ENCODE results near the gene IFNLR1. TPM values are rescaled to one million over a fixed set of nuclear protein-coding genes. Genes with fewer than 3 reads are reported as not detected.

Gene IFNLR1
- total RNA-seq, 6 experiments from 2014 or later: 3.4 to 8.3 (median 4.0) TPM

DNA sequence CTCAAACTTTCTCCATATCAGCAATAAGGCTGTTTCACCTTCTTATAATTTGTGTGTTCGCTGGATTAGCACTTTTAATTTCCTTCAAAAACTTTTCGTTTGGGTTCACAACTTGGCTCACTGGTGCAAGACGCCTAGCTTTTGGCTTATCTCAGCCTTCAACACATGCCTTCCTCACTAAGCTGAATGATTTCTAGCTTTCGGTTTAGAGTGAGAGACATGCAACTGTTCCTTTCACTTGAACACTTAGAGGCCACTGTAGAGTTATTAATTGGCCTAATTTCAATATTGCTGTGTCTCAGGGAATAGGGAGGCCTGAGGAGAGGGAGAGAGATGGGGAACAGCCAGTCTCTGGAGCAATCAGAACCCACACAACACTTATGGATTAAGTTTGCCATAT lies 41.2 kb upstream of the IFNLR1 start:
- Histone ChIP-seq H3K27me3 (no peaks in the 10 kb centered on the region), H3K4me3 (no peak overlapping the region), H3K9me3 (no peaks in the 10 kb centered on the region), H3K36me3 (no peaks in the 10 kb centered on the region), H3K27ac (no peak overlapping the region), H3K4me1 (no peaks in the 10 kb centered on the region)
- ATAC-seq (no peak), DNase-seq (no peak)
- TF ChIP-seq POLR2A (IDR thresholded peaks at IDR 0.05): no peak
- TF ChIP-seq, protein P1, sequence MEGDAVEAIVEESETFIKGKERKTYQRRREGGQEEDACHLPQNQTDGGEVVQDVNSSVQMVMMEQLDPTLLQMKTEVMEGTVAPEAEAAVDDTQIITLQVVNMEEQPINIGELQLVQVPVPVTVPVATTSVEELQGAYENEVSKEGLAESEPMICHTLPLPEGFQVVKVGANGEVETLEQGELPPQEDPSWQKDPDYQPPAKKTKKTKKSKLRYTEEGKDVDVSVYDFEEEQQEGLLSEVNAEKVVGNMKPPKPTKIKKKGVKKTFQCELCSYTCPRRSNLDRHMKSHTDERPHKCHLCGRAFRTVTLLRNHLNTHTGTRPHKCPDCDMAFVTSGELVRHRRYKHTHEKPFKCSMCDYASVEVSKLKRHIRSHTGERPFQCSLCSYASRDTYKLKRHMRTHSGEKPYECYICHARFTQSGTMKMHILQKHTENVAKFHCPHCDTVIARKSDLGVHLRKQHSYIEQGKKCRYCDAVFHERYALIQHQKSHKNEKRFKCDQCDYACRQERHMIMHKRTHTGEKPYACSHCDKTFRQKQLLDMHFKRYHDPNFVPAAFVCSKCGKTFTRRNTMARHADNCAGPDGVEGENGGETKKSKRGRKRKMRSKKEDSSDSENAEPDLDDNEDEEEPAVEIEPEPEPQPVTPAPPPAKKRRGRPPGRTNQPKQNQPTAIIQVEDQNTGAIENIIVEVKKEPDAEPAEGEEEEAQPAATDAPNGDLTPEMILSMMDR (IDR thresholded peaks at IDR 0.05): no peak
- intact Hi-C loops (cut with DNase I): no loop called here
- 78% methylated on average over 4 of the region's 4 CpGs for WGBS (ENCODE audit: insufficient coverage, low coverage, low lambda C conversion rate, missing lambda C conversion rate)

DNA sequence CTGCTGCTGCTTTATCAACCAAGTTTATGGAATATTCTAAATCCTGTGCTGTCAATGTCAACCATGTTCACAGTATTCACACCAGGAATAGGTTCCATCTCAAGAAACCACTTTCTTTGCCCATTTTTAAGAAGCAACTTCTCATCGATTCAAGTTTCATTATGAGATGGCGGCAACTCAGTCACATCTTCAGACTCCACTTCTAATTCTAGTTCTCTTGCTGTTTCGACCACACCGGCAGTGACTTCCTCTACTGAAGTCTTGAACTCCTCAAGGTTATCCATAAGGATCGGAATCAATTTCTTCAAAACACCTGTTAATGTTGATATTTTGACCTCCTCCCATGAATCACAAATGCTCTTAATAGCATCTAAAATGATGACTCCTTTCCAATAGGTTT lies 39.7 kb upstream of the IFNLR1 start:
- Histone ChIP-seq H3K27ac (no peak overlapping the region), H3K36me3 (no peaks in the 10 kb centered on the region), H3K27me3 (no peaks in the 10 kb centered on the region), H3K4me1 (no peaks in the 10 kb centered on the region), H3K4me3 (no peak overlapping the region), H3K9me3 (no peaks in the 10 kb centered on the region)
- intact Hi-C loops (cut with DNase I): no loop called here
- WGBS (ENCODE audit: insufficient coverage, low coverage, low lambda C conversion rate, missing lambda C conversion rate): 85% methylated on average over 5 of the region's 5 CpGs
- DNase-seq (no peak), ATAC-seq (no peak)
- TF ChIP-seq, protein P1 (IDR thresholded peaks at IDR 0.05): no peak
- no peak for TF ChIP-seq POLR2A (IDR thresholded peaks at IDR 0.05)

DNA sequence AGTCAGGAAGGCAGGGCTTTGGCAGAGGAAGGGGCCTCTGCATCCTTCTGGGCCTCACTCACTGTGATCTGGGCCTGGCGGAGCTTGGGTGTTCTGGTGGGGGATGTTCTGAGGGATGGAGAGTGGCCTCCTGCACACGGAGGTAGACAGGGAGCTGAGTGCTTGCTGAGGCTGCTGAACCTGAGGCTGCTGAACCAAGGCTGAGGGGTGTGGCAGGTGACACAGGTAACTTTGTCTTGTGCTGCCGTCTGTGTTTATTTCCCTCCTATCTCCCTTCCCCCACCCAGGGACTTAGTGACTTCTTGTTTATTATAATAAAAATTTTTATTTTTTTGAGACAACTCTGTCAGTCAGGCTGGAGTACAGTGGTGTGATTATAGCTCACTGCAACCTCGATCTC lies 37.7 kb upstream of the IFNLR1 start:
- Histone ChIP-seq H3K4me1 (no peaks in the 10 kb centered on the region), H3K9me3 (no peaks in the 10 kb centered on the region), H3K27me3 (no peaks in the 10 kb centered on the region), H3K4me3 (no peak overlapping the region), H3K36me3 (no peaks in the 10 kb centered on the region), H3K27ac (no peak overlapping the region)
- TF ChIP-seq, protein P1 (IDR thresholded peaks at IDR 0.05): no peak
- no peak for TF ChIP-seq POLR2A (IDR thresholded peaks at IDR 0.05)
- WGBS (ENCODE audit: insufficient coverage, low coverage, low lambda C conversion rate, missing lambda C conversion rate): 71% methylated on average over 1 of the region's 4 CpGs
- DNase-seq (no peak), ATAC-seq (no peak)
- intact Hi-C loops (cut with DNase I): no loop called here

DNA sequence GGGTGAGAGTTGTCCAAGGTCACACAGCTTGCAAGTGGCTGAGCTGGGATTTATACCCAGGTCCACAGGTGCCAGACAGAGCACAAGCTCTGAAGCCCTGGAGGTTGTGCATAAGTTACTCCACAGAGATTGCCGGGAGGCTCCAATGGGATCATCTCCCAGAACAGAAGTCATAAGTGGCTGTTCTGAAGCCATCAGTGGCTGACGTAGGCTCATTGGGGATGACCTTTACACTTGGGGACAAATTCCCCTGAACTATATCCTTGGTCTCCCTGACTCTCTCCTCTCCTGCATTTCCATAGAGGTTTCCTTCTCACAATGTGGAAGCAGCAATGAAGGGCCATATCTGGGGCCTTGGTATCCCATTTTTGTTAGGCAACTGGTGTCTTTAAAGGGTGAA lies 37.0 kb upstream of the IFNLR1 start:
- 57% methylated on average over 1 of the region's 2 CpGs for WGBS (ENCODE audit: insufficient coverage, low coverage, low lambda C conversion rate, missing lambda C conversion rate)
- Histone ChIP-seq H3K36me3 (no peaks in the 10 kb centered on the region), H3K4me3 (no peak overlapping the region), H3K27ac (no peak overlapping the region), H3K4me1 (no peaks in the 10 kb centered on the region), H3K9me3 (no peaks in the 10 kb centered on the region), H3K27me3 (no peaks in the 10 kb centered on the region)
- intact Hi-C loops (cut with DNase I): no loop called here
- no peak for TF ChIP-seq POLR2A (IDR thresholded peaks at IDR 0.05)
- TF ChIP-seq, protein P1 (IDR thresholded peaks at IDR 0.05): no peak
- no peak for DNase-seq
- ATAC-seq: no peak

DNA sequence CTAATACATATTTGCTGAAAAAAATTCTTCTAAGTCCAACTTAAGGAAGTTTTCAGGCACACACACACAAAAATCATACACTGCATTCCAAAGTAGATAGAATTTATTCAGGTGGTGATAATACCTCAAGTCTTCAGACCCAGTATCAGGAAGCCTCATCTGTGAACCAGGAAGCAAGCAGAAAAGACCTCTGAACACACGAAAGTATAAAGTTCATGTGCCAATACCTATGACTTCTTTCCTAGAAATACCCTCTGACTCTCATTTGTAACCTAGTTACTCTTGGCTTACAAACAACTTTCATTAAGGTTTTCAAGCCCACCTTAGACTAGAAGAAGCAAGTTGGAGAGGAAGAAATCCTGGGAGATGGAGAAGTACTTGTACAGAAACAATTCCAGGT lies 35.7 kb upstream of the IFNLR1 start:
- DNase-seq: no peak
- Histone ChIP-seq H3K9me3 (no peaks in the 10 kb centered on the region), H3K27ac (no peak overlapping the region), H3K36me3 (no peaks in the 10 kb centered on the region), H3K27me3 (no peaks in the 10 kb centered on the region), H3K4me1 (no peaks in the 10 kb centered on the region), H3K4me3 (no peak overlapping the region)
- peak in 1 of 4 donors; percentile 72 for ATAC-seq
- TF ChIP-seq POLR2A (IDR thresholded peaks at IDR 0.05): no peak
- WGBS (ENCODE audit: insufficient coverage, low coverage, low lambda C conversion rate, missing lambda C conversion rate): 31% methylated on average over 1 of the region's 1 CpG
- intact Hi-C loops (cut with DNase I): no loop called here
